ENCODE results near the gene RIMS4. TPM values are rescaled to one million over a fixed set of nuclear protein-coding genes. Genes with fewer than 3 reads are reported as not detected.

RIMS4 gene
- total RNA-seq, 4 donors from 2014 or later, result 1.1 to 5.6 (median 1.9) TPM; not detected in 1

- intact Hi-C loops (cut with DNase I; ENCODE audit: low total_unique reads) (no loop called here), in situ Hi-C loops (cut with MboI; ENCODE audit: low pct_ligation_motif_present in 1 of 4, low pct_unique_long_range_greater_than_20kb in 1 of 4, low sequenced_read_pairs in 3 of 4) (loop anchor here in 1 of 4 donors (25.0 kb wide), 1 partner anchor 164 kb away; no protein-coding TSS in a partner anchor)
- Histone ChIP-seq H3K4me3 (no peak overlapping the region), H3K27ac (peak overlapping the region; percentile 62 to 76 (median 66)), H3K4me1 (peaks cover 0 to 35% (median 21%) of the 10 kb centered on the region in 4 donors), H3K9me3 (no peaks in the 10 kb centered on the region), H3K36me3 (no peaks in the 10 kb centered on the region), H3K27me3 (peaks cover 7% of the 10 kb centered on the region)
- TF ChIP-seq EP300 (IDR thresholded peaks at IDR 0.05; ENCODE audit: low read depth) (no peak), CTCF (IDR thresholded peaks at IDR 0.05) (peak in 4 of 5 experiments; percentile 7 to 45 (median 21)), POLR2AphosphoS5 (IDR thresholded peaks at IDR 0.05) (peak in 2 of 3 donors; percentile 7 to 27)
- 26 to 40% methylated on average over 2 to 3 of the region's 3 CpGs for WGBS, 2 donors (ENCODE audit: low coverage in 1 of 2)
- peak; percentile 63 for DNase-seq
These were observed 41.2 kb upstream of the RIMS4 start for GRCh38 chr20:44851545-44851944.

GRCh38 chr20:44850837-44851236 lies 40.5 kb upstream of the RIMS4 start:
- H3K4me3 ChIP-seq, result no peak overlapping the region
- TF ChIP-seq CTCF (IDR thresholded peaks at IDR 0.05) (no peak), EP300 (IDR thresholded peaks at IDR 0.05; ENCODE audit: low read depth) (no peak)
- DNase-seq, result no peak
- H3K36me3 ChIP-seq, result no peaks in the 10 kb centered on the region
- H3K9me3 ChIP-seq, result no peaks in the 10 kb centered on the region
- H3K27me3 ChIP-seq, result peaks cover 7% of the 10 kb centered on the region
- peak overlapping the region; percentile 50 to 67 (median 57) for H3K27ac ChIP-seq
- WGBS, 2 donors (ENCODE audit: low coverage in 1 of 2), result 33 to 46% methylated on average over 1 of the region's 1 CpG
- intact Hi-C loops (cut with DNase I; ENCODE audit: low total_unique reads) (no loop called here), in situ Hi-C loops (cut with MboI; ENCODE audit: low pct_ligation_motif_present in 1 of 4, low pct_unique_long_range_greater_than_20kb in 1 of 4, low sequenced_read_pairs in 3 of 4) (loop anchor here in 1 of 4 donors (25.0 kb wide), 1 partner anchor 164 kb away; no protein-coding TSS in a partner anchor)
- peaks cover 0 to 35% (median 20%) of the 10 kb centered on the region in 4 donors for H3K4me1 ChIP-seq

GRCh38 chr20:44850272-44850671 lies 39.9 kb upstream of the RIMS4 start:
- H3K4me3 ChIP-seq, result no peak overlapping the region
- H3K36me3 ChIP-seq, result no peaks in the 10 kb centered on the region
- 41 to 61% methylated on average over 3 of the region's 3 CpGs for WGBS, 2 donors (ENCODE audit: low coverage in 1 of 2)
- intact Hi-C loops (cut with DNase I; ENCODE audit: low total_unique reads), result no loop called here
- TF ChIP-seq POLR2AphosphoS5 (IDR thresholded peaks at IDR 0.05) (no peak), CTCF (IDR thresholded peaks at IDR 0.05) (no peak), EP300 (IDR thresholded peaks at IDR 0.05; ENCODE audit: low read depth) (no peak), POLR2A (IDR thresholded peaks at IDR 0.05) (no peak)
- peak overlapping the region; percentile 50 to 67 (median 57) for H3K27ac ChIP-seq
- peaks cover 7% of the 10 kb centered on the region for H3K27me3 ChIP-seq
- H3K9me3 ChIP-seq, result no peaks in the 10 kb centered on the region
- in situ Hi-C loops (cut with MboI; ENCODE audit: low pct_ligation_motif_present in 1 of 4, low pct_unique_long_range_greater_than_20kb in 1 of 4, low sequenced_read_pairs in 3 of 4), result loop anchor here in 1 of 4 donors (25.0 kb wide), 1 partner anchor 163 kb away; no protein-coding TSS in a partner anchor
- peaks cover 0 to 35% (median 20%) of the 10 kb centered on the region in 4 donors for H3K4me1 ChIP-seq
- peak; percentile 25 for DNase-seq

- peaks cover 7% of the 10 kb centered on the region for H3K27me3 ChIP-seq
- in situ Hi-C loops (cut with MboI; ENCODE audit: low pct_ligation_motif_present in 1 of 4, low pct_unique_long_range_greater_than_20kb in 1 of 4, low sequenced_read_pairs in 3 of 4) (loop anchor here in 1 of 4 donors (25.0 kb wide), 1 partner anchor 162 kb away; no protein-coding TSS in a partner anchor), intact Hi-C loops (cut with DNase I; ENCODE audit: low total_unique reads) (no loop called here)
- no peak overlapping the region for H3K4me3 ChIP-seq
- no peak for TF ChIP-seq POLR2A (IDR thresholded peaks at IDR 0.05)
- peak; percentile 10 to 58 (median 30) for TF ChIP-seq CTCF (IDR thresholded peaks at IDR 0.05)
- H3K9me3 ChIP-seq, result no peaks in the 10 kb centered on the region
- 34 to 43% methylated on average over 1 of the region's 1 CpG for WGBS, 2 donors (ENCODE audit: low coverage in 1 of 2)
- no peaks in the 10 kb centered on the region for H3K36me3 ChIP-seq
- peaks cover 0 to 35% (median 20%) of the 10 kb centered on the region in 4 donors for H3K4me1 ChIP-seq
- H3K27ac ChIP-seq, result peak overlapping the region; percentile 50 to 67 (median 57)
- DNase-seq, result no peak
These were observed 39.4 kb upstream of the RIMS4 start for GRCh38 chr20:44849703-44850102.
